ENCODE results near the gene MCF2L2. TPM values are rescaled to one million over a fixed set of nuclear protein-coding genes. Genes with fewer than 3 reads are reported as not detected.

MCF2L2 gene
- total and polyA plus RNA-seq, 2 donors (not counting 3 experiments of a cell fraction or from before 2014, with no cell fraction given), result 0.15 to 1.1 TPM

DNA sequence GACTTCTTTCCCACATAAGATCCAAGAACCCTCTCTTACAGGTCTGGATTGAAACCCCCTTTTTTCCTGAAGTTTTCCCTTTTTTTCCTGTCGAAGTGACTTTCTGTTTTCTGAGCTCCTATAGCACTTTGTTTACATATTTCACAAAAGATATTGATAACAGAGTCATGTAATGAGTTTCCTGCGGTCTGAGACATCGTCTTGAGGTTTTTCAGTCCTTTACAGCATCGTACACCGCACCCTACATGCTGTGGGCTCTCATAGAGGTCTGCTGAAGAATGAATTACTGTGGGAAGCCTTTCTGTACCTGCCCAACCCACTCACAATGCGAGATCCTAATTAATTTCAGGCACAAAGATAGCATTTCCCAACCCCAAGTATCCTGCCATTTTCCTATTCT is 53.1 kb downstream of the MCF2L2 start:
- H3K79me2 ChIP-seq (ENCODE audit: control insufficient read depth, insufficient read depth, low read length), result no peaks in the 10 kb centered on the region

GRCh38 chr3:183372911-183373310 is 55.5 kb downstream of the MCF2L2 start:
- Histone ChIP-seq H3K27me3 (ENCODE audit: control insufficient read depth in 2 of 2, insufficient read depth in 2 of 2, low read length in 2 of 2) (no peaks in the 10 kb centered on the region), H2AFZ (ENCODE audit: low read depth, low read length) (no peak overlapping the region), H3K4me3 (replicated peaks in 1 of 3; ENCODE audit: insufficient read depth in 1 of 3, low read depth in 1 of 3, low read length in 3 of 3) (no peak overlapping the region), H3K27ac (ENCODE audit: insufficient read depth, low read depth, low read length) (no peak overlapping the region), H3K4me1 (ENCODE audit: control insufficient read depth, extremely low read depth, insufficient read depth, low read length) (peaks cover 17% of the 10 kb centered on the region), H3K9ac (replicated peaks; ENCODE audit: extremely low read depth, insufficient read depth, low read length) (no peak overlapping the region), H3K4me2 (ENCODE audit: insufficient read depth, low read length) (no peak overlapping the region), H3K36me3 (ENCODE audit: control insufficient read depth in 2 of 2, extremely low read depth in 1 of 2, insufficient read depth in 2 of 2, low read length in 2 of 2) (no peaks in the 10 kb centered on the region), H3K79me2 (ENCODE audit: control insufficient read depth, insufficient read depth, low read length) (no peaks in the 10 kb centered on the region), H4K20me1 (replicated peaks; ENCODE audit: control insufficient read depth, extremely low read depth, insufficient read depth, low read length) (no peaks in the 10 kb centered on the region), H3K9me3 (replicated peaks; ENCODE audit: control insufficient read depth, insufficient read depth, low read length) (no peaks in the 10 kb centered on the region), H3K9me1 (replicated peaks; ENCODE audit: control insufficient read depth, extremely low read depth, insufficient read depth, low read length) (no peaks in the 10 kb centered on the region)
- TF ChIP-seq, protein P1, sequence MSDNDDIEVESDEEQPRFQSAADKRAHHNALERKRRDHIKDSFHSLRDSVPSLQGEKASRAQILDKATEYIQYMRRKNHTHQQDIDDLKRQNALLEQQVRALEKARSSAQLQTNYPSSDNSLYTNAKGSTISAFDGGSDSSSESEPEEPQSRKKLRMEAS (IDR thresholded peaks at IDR 0.05; ENCODE audit: insufficient read depth, insufficient read length), result no peak
- TF ChIP-seq MYC (IDR thresholded peaks at IDR 0.05; ENCODE audit: low read depth, low read length), result no peak
- TF ChIP-seq FOS (IDR thresholded peaks at IDR 0.05; ENCODE audit: borderline replicate concordance, insufficient read depth, low read length), result no peak
- TF ChIP-seq, protein P2, sequence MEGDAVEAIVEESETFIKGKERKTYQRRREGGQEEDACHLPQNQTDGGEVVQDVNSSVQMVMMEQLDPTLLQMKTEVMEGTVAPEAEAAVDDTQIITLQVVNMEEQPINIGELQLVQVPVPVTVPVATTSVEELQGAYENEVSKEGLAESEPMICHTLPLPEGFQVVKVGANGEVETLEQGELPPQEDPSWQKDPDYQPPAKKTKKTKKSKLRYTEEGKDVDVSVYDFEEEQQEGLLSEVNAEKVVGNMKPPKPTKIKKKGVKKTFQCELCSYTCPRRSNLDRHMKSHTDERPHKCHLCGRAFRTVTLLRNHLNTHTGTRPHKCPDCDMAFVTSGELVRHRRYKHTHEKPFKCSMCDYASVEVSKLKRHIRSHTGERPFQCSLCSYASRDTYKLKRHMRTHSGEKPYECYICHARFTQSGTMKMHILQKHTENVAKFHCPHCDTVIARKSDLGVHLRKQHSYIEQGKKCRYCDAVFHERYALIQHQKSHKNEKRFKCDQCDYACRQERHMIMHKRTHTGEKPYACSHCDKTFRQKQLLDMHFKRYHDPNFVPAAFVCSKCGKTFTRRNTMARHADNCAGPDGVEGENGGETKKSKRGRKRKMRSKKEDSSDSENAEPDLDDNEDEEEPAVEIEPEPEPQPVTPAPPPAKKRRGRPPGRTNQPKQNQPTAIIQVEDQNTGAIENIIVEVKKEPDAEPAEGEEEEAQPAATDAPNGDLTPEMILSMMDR (IDR thresholded peaks at IDR 0.05; ENCODE audit: extremely low read depth in 1 of 2, insufficient read depth in 1 of 2, low read depth in 1 of 2, low read length in 2 of 2), result no peak
- TF ChIP-seq JUN (IDR thresholded peaks at IDR 0.05; ENCODE audit: borderline replicate concordance, insufficient read depth, insufficient read length, low read depth), result no peak
- no peak for TF ChIP-seq EZH2 (IDR thresholded peaks at IDR 0.05; ENCODE audit: borderline replicate concordance, low read depth, low read length, severe bottlenecking)
- TF ChIP-seq GATA2 (IDR thresholded peaks at IDR 0.05; ENCODE audit: insufficient read depth, insufficient read length, low read depth, low read length), result no peak
- TF ChIP-seq POLR2AphosphoS5 (IDR thresholded peaks at IDR 0.05; ENCODE audit: insufficient read depth, low read depth, low read length), result no peak
- TF ChIP-seq POLR2A (IDR thresholded peaks at IDR 0.05; ENCODE audit: low read depth, low read length), result no peak
- FAIRE-seq, result no peak
- ChIA-PET CTCF (interaction anchor here (1.3 to 1.6 kb wide), 3 partner anchors 9 to 188 kb away, joined by 5 to 7 read pairs (median 7); no protein-coding TSS in a partner anchor), POLR2A (no interaction called here)
- no TSS peak for BruUV-seq (replicated peaks)
- intact Hi-C loops (cut with micrococcal nuclease) (no loop called here), dilution Hi-C loops (cut with MboI; ENCODE audit: extremely low pct_ligation_motif_present, low sequenced_read_pairs) (no loop called here)
- DNase-seq (ENCODE audit: low read depth, low spot score), result no peak

More for the DNA sequence above, 53.1 kb downstream of the MCF2L2 start:
- no peak overlapping the region for H3K27ac ChIP-seq (ENCODE audit: insufficient read depth, low read depth, low read length)
- no peaks in the 10 kb centered on the region for H3K9me3 ChIP-seq (replicated peaks; ENCODE audit: control insufficient read depth, insufficient read depth, low read length)
- no peaks in the 10 kb centered on the region for H4K20me1 ChIP-seq (replicated peaks; ENCODE audit: control insufficient read depth, extremely low read depth, insufficient read depth, low read length)
- no peaks in the 10 kb centered on the region for H3K9me1 ChIP-seq (replicated peaks; ENCODE audit: control insufficient read depth, extremely low read depth, insufficient read depth, low read length)
- H3K9ac ChIP-seq (replicated peaks; ENCODE audit: extremely low read depth, insufficient read depth, low read length), result no peak overlapping the region
- no peak overlapping the region for H3K4me3 ChIP-seq (replicated peaks in 1 of 3; ENCODE audit: insufficient read depth in 1 of 3, low read depth in 1 of 3, low read length in 3 of 3)
- H2AFZ ChIP-seq (ENCODE audit: low read depth, low read length), result no peak overlapping the region
- H3K4me2 ChIP-seq (ENCODE audit: insufficient read depth, low read length), result no peak overlapping the region
- intact Hi-C loops (cut with micrococcal nuclease), result no loop called here
- FAIRE-seq (no peak), DNase-seq (ENCODE audit: low read depth, low spot score) (no peak)
- TF ChIP-seq MYC (IDR thresholded peaks at IDR 0.05; ENCODE audit: low read depth, low read length) (no peak), POLR2A (IDR thresholded peaks at IDR 0.05; ENCODE audit: low read depth, low read length) (no peak), JUN (IDR thresholded peaks at IDR 0.05; ENCODE audit: borderline replicate concordance, insufficient read depth, insufficient read length, low read depth) (no peak)
- H3K4me1 ChIP-seq (ENCODE audit: control insufficient read depth, extremely low read depth, insufficient read depth, low read length), result peaks cover 15% of the 10 kb centered on the region
- no TSS peak for BruUV-seq (replicated peaks)
- no peaks in the 10 kb centered on the region for H3K36me3 ChIP-seq (ENCODE audit: control insufficient read depth in 2 of 2, extremely low read depth in 1 of 2, insufficient read depth in 2 of 2, low read length in 2 of 2)
- dilution Hi-C loops (cut with MboI; ENCODE audit: extremely low pct_ligation_motif_present, low sequenced_read_pairs), result no loop called here
- POLR2A ChIA-PET, result no interaction called here
- H3K27me3 ChIP-seq (ENCODE audit: control insufficient read depth in 2 of 2, insufficient read depth in 2 of 2, low read length in 2 of 2), result no peaks in the 10 kb centered on the region
- CTCF ChIA-PET, result interaction anchor here (1.6 kb wide), 1 partner anchor 191 kb away, joined by 7 read pairs; no protein-coding TSS in a partner anchor
